ENCODE results near the gene PRF1. TPM values are rescaled to one million over a fixed set of nuclear protein-coding genes. Genes with fewer than 3 reads are reported as not detected.

Gene PRF1
- total and polyA plus RNA-seq, 2 of the 13 experiments (the other 11 are each of a cell fraction or from before 2014, with no cell fraction given): 1.00 to 1.4 TPM

DNA sequence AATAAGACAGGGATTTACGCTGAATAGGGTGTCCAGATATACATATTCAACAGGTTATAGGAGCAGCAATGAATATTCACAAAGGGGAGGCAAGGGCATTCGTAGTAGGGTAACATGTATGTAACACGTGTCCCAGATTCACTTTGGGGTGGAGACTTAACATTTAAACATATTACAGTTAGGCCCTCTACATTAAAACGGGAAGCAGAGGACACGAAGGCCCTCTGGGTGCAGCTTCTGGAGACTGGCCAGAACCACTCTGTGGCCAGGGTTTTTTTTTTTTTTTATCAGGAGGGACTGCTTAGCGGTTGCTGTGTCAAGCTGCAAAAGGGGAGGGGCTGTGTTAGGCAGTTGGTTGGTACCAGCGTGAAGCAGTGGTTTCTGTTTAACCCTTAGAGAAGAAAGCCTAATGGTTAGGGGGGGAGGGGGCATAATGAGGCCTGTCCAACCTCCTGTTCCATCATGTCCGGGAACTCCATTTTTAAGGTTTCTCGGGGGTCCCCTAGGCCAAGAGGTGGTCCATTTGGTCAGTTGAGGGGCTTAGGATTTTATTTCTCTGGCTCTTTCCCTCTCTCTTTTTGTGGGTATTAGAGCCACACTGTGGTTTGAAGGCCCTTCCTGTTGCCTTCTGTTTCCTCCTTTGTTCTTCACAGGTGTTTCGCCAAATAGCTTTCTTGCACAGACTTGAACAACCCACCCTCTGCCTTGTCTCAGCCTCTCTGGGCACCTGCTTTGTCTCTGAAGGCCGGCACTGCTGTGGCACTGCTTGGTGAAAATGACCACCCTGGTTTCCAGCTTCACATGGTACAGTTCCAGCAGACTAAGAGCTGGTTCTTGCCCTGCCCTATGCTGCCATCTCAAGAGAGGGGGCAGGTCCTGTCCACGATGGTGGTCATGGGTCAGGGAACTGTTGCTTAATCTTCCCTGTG is 26.4 kb downstream of the PRF1 start:
- FAIRE-seq (no peak), DNase-seq (ENCODE audit: low spot score) (peak; percentile 15), ATAC-seq (no peak)
- TF ChIP-seq ZNF724P (CRISPR knock-in tag; IDR thresholded peaks at IDR 0.05; ENCODE audit: borderline replicate concordance) (no peak), ZNF83 (CRISPR knock-in tag; IDR thresholded peaks at IDR 0.05; ENCODE audit: borderline replicate concordance) (no peak), ZNF430 (CRISPR knock-in tag; IDR thresholded peaks at IDR 0.05) (no peak), MYNN (CRISPR knock-in tag; IDR thresholded peaks at IDR 0.05; ENCODE audit: low read depth) (no peak), ELF3 (CRISPR knock-in tag; IDR thresholded peaks at IDR 0.05) (no peak), BORCS8-MEF2B (CRISPR knock-in tag; IDR thresholded peaks at IDR 0.05) (no peak), IKZF4 (CRISPR knock-in tag; IDR thresholded peaks at IDR 0.05; ENCODE audit: borderline replicate concordance, low read depth, not compliant biosample characterization) (no peak), GTF2F1 (IDR thresholded peaks at IDR 0.05; ENCODE audit: low read length) (no peak), ZBTB4 (CRISPR knock-in tag; IDR thresholded peaks at IDR 0.05; ENCODE audit: borderline replicate concordance) (no peak)
- TF ChIP-seq, protein P1, sequence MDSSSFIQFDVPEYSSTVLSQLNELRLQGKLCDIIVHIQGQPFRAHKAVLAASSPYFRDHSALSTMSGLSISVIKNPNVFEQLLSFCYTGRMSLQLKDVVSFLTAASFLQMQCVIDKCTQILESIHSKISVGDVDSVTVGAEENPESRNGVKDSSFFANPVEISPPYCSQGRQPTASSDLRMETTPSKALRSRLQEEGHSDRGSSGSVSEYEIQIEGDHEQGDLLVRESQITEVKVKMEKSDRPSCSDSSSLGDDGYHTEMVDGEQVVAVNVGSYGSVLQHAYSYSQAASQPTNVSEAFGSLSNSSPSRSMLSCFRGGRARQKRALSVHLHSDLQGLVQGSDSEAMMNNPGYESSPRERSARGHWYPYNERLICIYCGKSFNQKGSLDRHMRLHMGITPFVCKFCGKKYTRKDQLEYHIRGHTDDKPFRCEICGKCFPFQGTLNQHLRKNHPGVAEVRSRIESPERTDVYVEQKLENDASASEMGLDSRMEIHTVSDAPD (CRISPR knock-in tag; IDR thresholded peaks at IDR 0.05): no peak
- TF ChIP-seq, protein P2, sequence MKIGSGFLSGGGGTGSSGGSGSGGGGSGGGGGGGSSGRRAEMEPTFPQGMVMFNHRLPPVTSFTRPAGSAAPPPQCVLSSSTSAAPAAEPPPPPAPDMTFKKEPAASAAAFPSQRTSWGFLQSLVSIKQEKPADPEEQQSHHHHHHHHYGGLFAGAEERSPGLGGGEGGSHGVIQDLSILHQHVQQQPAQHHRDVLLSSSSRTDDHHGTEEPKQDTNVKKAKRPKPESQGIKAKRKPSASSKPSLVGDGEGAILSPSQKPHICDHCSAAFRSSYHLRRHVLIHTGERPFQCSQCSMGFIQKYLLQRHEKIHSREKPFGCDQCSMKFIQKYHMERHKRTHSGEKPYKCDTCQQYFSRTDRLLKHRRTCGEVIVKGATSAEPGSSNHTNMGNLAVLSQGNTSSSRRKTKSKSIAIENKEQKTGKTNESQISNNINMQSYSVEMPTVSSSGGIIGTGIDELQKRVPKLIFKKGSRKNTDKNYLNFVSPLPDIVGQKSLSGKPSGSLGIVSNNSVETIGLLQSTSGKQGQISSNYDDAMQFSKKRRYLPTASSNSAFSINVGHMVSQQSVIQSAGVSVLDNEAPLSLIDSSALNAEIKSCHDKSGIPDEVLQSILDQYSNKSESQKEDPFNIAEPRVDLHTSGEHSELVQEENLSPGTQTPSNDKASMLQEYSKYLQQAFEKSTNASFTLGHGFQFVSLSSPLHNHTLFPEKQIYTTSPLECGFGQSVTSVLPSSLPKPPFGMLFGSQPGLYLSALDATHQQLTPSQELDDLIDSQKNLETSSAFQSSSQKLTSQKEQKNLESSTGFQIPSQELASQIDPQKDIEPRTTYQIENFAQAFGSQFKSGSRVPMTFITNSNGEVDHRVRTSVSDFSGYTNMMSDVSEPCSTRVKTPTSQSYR (CRISPR knock-in tag; IDR thresholded peaks at IDR 0.05; ENCODE audit: borderline replicate concordance): no peak
- Histone ChIP-seq H3K27me3 (ENCODE audit: control insufficient read depth in 1 of 2, insufficient read depth in 2 of 2, low read length in 2 of 2) (no peaks in the 10 kb centered on the region), H3K36me3 (replicated peaks in 1 of 2; ENCODE audit: control insufficient read depth in 1 of 2, insufficient read depth in 2 of 2, low read length in 2 of 2) (no peaks in the 10 kb centered on the region), H3K4me3 (replicated peaks in 1 of 3; ENCODE audit: insufficient read depth in 1 of 3, low read depth in 2 of 3, low read length in 3 of 3) (no peak overlapping the region), H3K4me1 (ENCODE audit: insufficient read depth, low read length) (no peaks in the 10 kb centered on the region), H3K79me2 (ENCODE audit: insufficient read depth, low read length) (no peaks in the 10 kb centered on the region), H4K20me1 (ENCODE audit: insufficient read depth, low read length) (no peaks in the 10 kb centered on the region), H3K9me3 (ENCODE audit: low read length) (no peaks in the 10 kb centered on the region), H3K9ac (ENCODE audit: insufficient read depth, low read depth, low read length) (no peak overlapping the region), H3K4me2 (ENCODE audit: low read depth, low read length) (no peak overlapping the region), H3K27ac (ENCODE audit: extremely low read length, insufficient read depth, low read length) (no peak overlapping the region), H2AFZ (ENCODE audit: low read length) (no peak overlapping the region)
- CTCF ChIA-PET (ENCODE audit: low intra/inter-chr PET ratio, low total read pairs): no interaction called here
- no TSS peak for BruUV-seq (replicated peaks)
- 39% methylated on average over 12 of the region's 12 CpGs for WGBS (ENCODE audit: low lambda C conversion rate)
- in situ Hi-C loops (cut with HindIII; ENCODE audit: extremely low pct_ligation_motif_present, low pct_unique_long_range_greater_than_20kb) (no loop called here), intact Hi-C loops (cut with micrococcal nuclease; ENCODE audit: unreplicated experiment) (no loop called here)
- POLR2A ChIA-PET: no interaction called here
